Germinal center (tissue), 1 donor: ENCODE measurements around the gene NPPA.
"Not testable (repeated sequence)": the region's sequence is repeated elsewhere in the genome, so short reads cannot be mapped to it uniquely, and the experiment has no call there.

Experiments used
- DNase-seq: peaks from one replicate; pipeline ENCODE4 v3.0.0; 2012; ENCODE audit warnings: mixed read lengths, low spot score

NPPA gene

GRCh38 chr1:11807133-11807532 is 40.5 kb downstream of the NPPA start:
- no peak for DNase-seq

GRCh38 chr1:11806307-11806936 is 41.2 kb downstream of the NPPA start:
- peak; percentile 90 for DNase-seq

- peak; percentile 98 for DNase-seq
These were observed 41.9 kb downstream of the NPPA start, which contains the start of the genes CLCN6 and MTHFR for GRCh38 chr1:11805422-11806306. Gene CLCN6, plus strand, starts transcription at chr1:11806191. Its CDS starts 72 bp downstream, at chr1:11806263. Gene MTHFR, minus strand, starts transcription at chr1:11805964. Its CDS starts 2,848 bp downstream, at chr1:11803116.

- DNase-seq: peak; percentile 21
These were observed 42.7 kb downstream of the NPPA start for GRCh38 chr1:11804666-11805421.

- DNase-seq: not testable (repeated sequence)
These were observed 43.5 kb downstream of the NPPA start for GRCh38 chr1:11803924-11804665.

- DNase-seq: peak; percentile 82
These were observed 44.4 kb downstream of the NPPA start for GRCh38 chr1:11802973-11803885.

GRCh38 chr1:11802616-11802972 is 45.0 kb downstream of the NPPA start:
- DNase-seq: no peak

GRCh38 chr1:11800756-11801433 is 46.7 kb downstream of the NPPA start:
- no peak for DNase-seq

- DNase-seq: no peak
These were observed 47.2 kb downstream of the NPPA start for GRCh38 chr1:11800391-11800755.

- no peak for DNase-seq
These were observed 47.7 kb downstream of the NPPA start for GRCh38 chr1:11799896-11800295.

- no peak for DNase-seq
These were observed 48.5 kb downstream of the NPPA start for GRCh38 chr1:11799099-11799498.

- no peak for DNase-seq
These were observed 49.9 kb downstream of the NPPA start for GRCh38 chr1:11797525-11798216.

- no peak for DNase-seq
These were observed 51.4 kb downstream of the NPPA start for GRCh38 chr1:11796036-11796828.
